GM20000 (cell line): ENCODE measurements around the gene PLAC1.

Source experiments
- DNase-seq: peaks from one replicate; pipeline ENCODE4 v3.0.0; 2012; ENCODE audit warnings: low spot score
- CTCF ChIP-seq: IDR thresholded peaks from 2 replicates; pipeline ENCODE4 v1.5.1; 2012; ENCODE audit warnings: mild to moderate bottlenecking, control low read depth; ENCODE audit errors: extremely low read depth, missing control alignments

Gene PLAC1

GRCh38 chrX:134679644-134680043 lies 21.4 kb upstream of the PLAC1 start:
- peak; percentile 19 for DNase-seq
- no peak for TF ChIP-seq CTCF

GRCh38 chrX:134679221-134679620 lies 20.9 kb upstream of the PLAC1 start:
- no peak for DNase-seq
- TF ChIP-seq CTCF, result no peak

GRCh38 chrX:134677332-134677731 lies 19.1 kb upstream of the PLAC1 start:
- no peak for DNase-seq
- no peak for TF ChIP-seq CTCF

GRCh38 chrX:134676436-134676835 lies 18.2 kb upstream of the PLAC1 start:
- TF ChIP-seq CTCF, result no peak
- no peak for DNase-seq

- no peak for DNase-seq
- no peak for TF ChIP-seq CTCF
Measured at GRCh38 chrX:134673123-134673522, 14.9 kb upstream of the PLAC1 start.

GRCh38 chrX:134672101-134672500 lies 13.8 kb upstream of the PLAC1 start:
- no peak for TF ChIP-seq CTCF

GRCh38 chrX:134671294-134671693 lies 13.0 kb upstream of the PLAC1 start:
- DNase-seq, result no peak
- TF ChIP-seq CTCF, result no peak

More at GRCh38 chrX:134672101-134672500, 13.8 kb upstream of the PLAC1 start:
- no peak for DNase-seq
